Measurements from ENCODE around the gene ARHGAP25. TPM values are rescaled to one million over a fixed set of nuclear protein-coding genes. Genes with fewer than 3 reads are reported as not detected.

The ARHGAP25 gene
- total RNA-seq, 1 donor from 2014 or later: 9.6 TPM

GRCh38 chr2:68690851-68691250 lies 43.8 kb upstream of the ARHGAP25 start:
- no peak overlapping the region for H3K27ac ChIP-seq
- H3K4me1 ChIP-seq: no peaks in the 10 kb centered on the region
- no peak overlapping the region for H3K4me3 ChIP-seq
- H3K36me3 ChIP-seq: no peaks in the 10 kb centered on the region
- no peaks in the 10 kb centered on the region for H3K9me3 ChIP-seq
- no peaks in the 10 kb centered on the region for H3K27me3 ChIP-seq
- intact Hi-C loops (cut with DNase I): no loop called here
- no peak for DNase-seq (ENCODE audit: extremely low spot score in 2 of 2)
- no peak for TF ChIP-seq CTCF (IDR thresholded peaks at IDR 0.05)
- TF ChIP-seq POLR2A (IDR thresholded peaks at IDR 0.05): no peak
- no peak for TF ChIP-seq POLR2AphosphoS5 (IDR thresholded peaks at IDR 0.05; ENCODE audit: insufficient read depth in 1 of 2, low read depth in 1 of 2)

- Histone ChIP-seq H3K36me3 (no peaks in the 10 kb centered on the region), H3K4me1 (no peaks in the 10 kb centered on the region), H3K27me3 (no peaks in the 10 kb centered on the region), H3K27ac (no peak overlapping the region), H3K9me3 (no peaks in the 10 kb centered on the region), H3K4me3 (no peak overlapping the region)
- intact Hi-C loops (cut with DNase I): no loop called here
- DNase-seq (ENCODE audit: extremely low spot score in 2 of 2): no peak
- TF ChIP-seq POLR2AphosphoS5 (IDR thresholded peaks at IDR 0.05; ENCODE audit: insufficient read depth in 1 of 2, low read depth in 1 of 2): no peak
Observed at GRCh38 chr2:68692511-68692910, 42.1 kb upstream of the ARHGAP25 start.

DNA sequence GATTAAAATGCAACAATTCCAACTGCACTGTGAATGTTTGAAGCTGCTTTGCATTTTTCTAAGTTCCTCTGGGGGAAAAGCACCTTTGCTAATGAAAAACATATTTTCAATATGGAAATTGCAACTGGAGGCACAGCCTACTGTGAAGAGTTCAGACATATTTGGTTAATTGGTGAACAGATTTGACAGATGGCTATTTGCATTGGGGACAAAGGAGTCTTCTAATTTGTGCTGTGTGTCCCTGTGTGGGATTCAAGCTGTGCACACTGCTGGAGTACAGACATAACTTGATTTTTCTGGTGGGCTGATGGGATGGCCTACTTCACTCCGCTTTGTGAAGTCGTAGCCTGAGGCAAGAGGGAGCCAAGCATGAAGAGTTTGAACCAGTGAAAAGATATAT lies 40.7 kb upstream of the ARHGAP25 start:
- TF ChIP-seq CTCF (IDR thresholded peaks at IDR 0.05) (no peak), POLR2AphosphoS5 (IDR thresholded peaks at IDR 0.05; ENCODE audit: insufficient read depth in 1 of 2, low read depth in 1 of 2) (no peak), POLR2A (IDR thresholded peaks at IDR 0.05) (no peak)
- H3K4me1 ChIP-seq: no peaks in the 10 kb centered on the region
- H3K36me3 ChIP-seq: no peaks in the 10 kb centered on the region
- no peak overlapping the region for H3K27ac ChIP-seq
- no peak for DNase-seq (ENCODE audit: extremely low spot score in 2 of 2)
- no peaks in the 10 kb centered on the region for H3K27me3 ChIP-seq
- no peak overlapping the region for H3K4me3 ChIP-seq
- no peaks in the 10 kb centered on the region for H3K9me3 ChIP-seq
- intact Hi-C loops (cut with DNase I): no loop called here

- no peak for DNase-seq (ENCODE audit: extremely low spot score in 2 of 2)
- Histone ChIP-seq H3K36me3 (no peaks in the 10 kb centered on the region), H3K9me3 (no peaks in the 10 kb centered on the region), H3K4me3 (no peak overlapping the region), H3K27ac (no peak overlapping the region), H3K4me1 (no peaks in the 10 kb centered on the region), H3K27me3 (no peaks in the 10 kb centered on the region)
- no peak for TF ChIP-seq CTCF (IDR thresholded peaks at IDR 0.05)
- TF ChIP-seq POLR2A (IDR thresholded peaks at IDR 0.05): no peak
- TF ChIP-seq POLR2AphosphoS5 (IDR thresholded peaks at IDR 0.05; ENCODE audit: insufficient read depth in 1 of 2, low read depth in 1 of 2): no peak
- intact Hi-C loops (cut with DNase I): no loop called here
Observed at GRCh38 chr2:68695971-68696370, 38.6 kb upstream of the ARHGAP25 start.

GRCh38 chr2:68696554-68696953 lies 38.1 kb upstream of the ARHGAP25 start:
- Histone ChIP-seq H3K27ac (no peak overlapping the region), H3K27me3 (no peaks in the 10 kb centered on the region), H3K4me1 (no peaks in the 10 kb centered on the region), H3K4me3 (no peak overlapping the region), H3K36me3 (no peaks in the 10 kb centered on the region), H3K9me3 (no peaks in the 10 kb centered on the region)
- DNase-seq (ENCODE audit: extremely low spot score in 2 of 2): no peak
- TF ChIP-seq CTCF (IDR thresholded peaks at IDR 0.05) (no peak), POLR2A (IDR thresholded peaks at IDR 0.05) (no peak), POLR2AphosphoS5 (IDR thresholded peaks at IDR 0.05; ENCODE audit: insufficient read depth in 1 of 2, low read depth in 1 of 2) (no peak)
- intact Hi-C loops (cut with DNase I): no loop called here

Data from vagina (tissue), 2 donors.